Measurements from ENCODE around the gene SNCA.

The SNCA gene

GRCh38 chr4:89725268-89725667, 111.7 kb downstream of the SNCA start:
- TF ChIP-seq CTCF (IDR thresholded peaks at IDR 0.05; ENCODE audit: low read depth, low read length, missing control alignments) = no peak
- no peak for DNase-seq (ENCODE audit: low read depth)
- H3K4me3 ChIP-seq (ENCODE audit: low read depth, low read length) = no peak overlapping the region
- in situ Hi-C loops (cut with HindIII; ENCODE audit: low sequenced_read_pairs) = no loop called here

- no peak for TF ChIP-seq CTCF (IDR thresholded peaks at IDR 0.05; ENCODE audit: low read depth, low read length, missing control alignments)
- in situ Hi-C loops (cut with HindIII; ENCODE audit: low sequenced_read_pairs) = no loop called here
- no peak for DNase-seq (ENCODE audit: low read depth)
- H3K4me3 ChIP-seq (ENCODE audit: low read depth, low read length) = no peak overlapping the region
Measured at GRCh38 chr4:89724716-89725115, 112.2 kb downstream of the SNCA start.

- DNase-seq (ENCODE audit: low read depth) = no peak
- no peak for TF ChIP-seq CTCF (IDR thresholded peaks at IDR 0.05; ENCODE audit: low read depth, low read length, missing control alignments)
- in situ Hi-C loops (cut with HindIII; ENCODE audit: low sequenced_read_pairs) = no loop called here
- H3K4me3 ChIP-seq (ENCODE audit: low read depth, low read length) = no peak overlapping the region
Measured at GRCh38 chr4:89723096-89723495, 113.9 kb downstream of the SNCA start.

GRCh38 chr4:89722517-89722916, 114.4 kb downstream of the SNCA start:
- in situ Hi-C loops (cut with HindIII; ENCODE audit: low sequenced_read_pairs) = no loop called here
- no peak for DNase-seq (ENCODE audit: low read depth)
- H3K4me3 ChIP-seq (ENCODE audit: low read depth, low read length) = no peak overlapping the region
- no peak for TF ChIP-seq CTCF (IDR thresholded peaks at IDR 0.05; ENCODE audit: low read depth, low read length, missing control alignments)

- in situ Hi-C loops (cut with HindIII; ENCODE audit: low sequenced_read_pairs) = no loop called here
- H3K4me3 ChIP-seq (ENCODE audit: low read depth, low read length) = no peak overlapping the region
- no peak for TF ChIP-seq CTCF (IDR thresholded peaks at IDR 0.05; ENCODE audit: low read depth, low read length, missing control alignments)
- DNase-seq (ENCODE audit: low read depth) = no peak
Measured at GRCh38 chr4:89720981-89721380, 116.0 kb downstream of the SNCA start.

GRCh38 chr4:89719536-89720090, 117.3 kb downstream of the SNCA start:
- no peak for DNase-seq (ENCODE audit: low read depth)
- in situ Hi-C loops (cut with HindIII; ENCODE audit: low sequenced_read_pairs) = no loop called here
- TF ChIP-seq CTCF (IDR thresholded peaks at IDR 0.05; ENCODE audit: low read depth, low read length, missing control alignments) = no peak
- H3K4me3 ChIP-seq (ENCODE audit: low read depth, low read length) = no peak overlapping the region

- H3K4me3 ChIP-seq (ENCODE audit: low read depth, low read length) = no peak overlapping the region
- no peak for TF ChIP-seq CTCF (IDR thresholded peaks at IDR 0.05; ENCODE audit: low read depth, low read length, missing control alignments)
- in situ Hi-C loops (cut with HindIII; ENCODE audit: low sequenced_read_pairs) = no loop called here
- DNase-seq (ENCODE audit: low read depth) = no peak
Measured at GRCh38 chr4:89716893-89717292, 120.1 kb downstream of the SNCA start.

Measured in astrocyte of the cerebellum (primary cell).